Cerebellar cortex (tissue), 1 donor: ENCODE data around the gene INPP5F.
"Not testable (repeated sequence)": the region's sequence is repeated elsewhere in the genome, so short reads cannot be mapped to it uniquely, and the experiment has no call there.

Experiments used
- DNase-seq: peaks from one replicate; pipeline ENCODE4 v3.0.0-alpha.2; 2015; ENCODE audit warnings: low spot score

The INPP5F gene

GRCh38 chr10:119863951-119864565, 138.2 kb downstream of the INPP5F start:
- DNase-seq = no peak

- DNase-seq = no peak
Observed at GRCh38 chr10:119865699-119866240, 139.9 kb downstream of the INPP5F start.

GRCh38 chr10:119867317-119867716, 141.5 kb downstream of the INPP5F start:
- DNase-seq = no peak

- not testable (repeated sequence) for DNase-seq
Observed at GRCh38 chr10:119869398-119869797, 143.5 kb downstream of the INPP5F start.

GRCh38 chr10:119871881-119872609, 146.2 kb downstream of the INPP5F start:
- no peak for DNase-seq

- no peak for DNase-seq
Observed at GRCh38 chr10:119872610-119872859, 146.7 kb downstream of the INPP5F start, which contains the start of gene MCMBP. Gene MCMBP, minus strand, starts transcription at chr10:119872843. Its CDS starts 259 bp downstream, at chr10:119872584.

- DNase-seq = peak; percentile 84
Observed at GRCh38 chr10:119872860-119873681, 147.2 kb downstream of the INPP5F start.

- no peak for DNase-seq
Observed at GRCh38 chr10:119878524-119878923, 152.7 kb downstream of the INPP5F start.
